K562 (cell line): ENCODE data around the gene SLAMF9.

ENCODE experiments used
- BCLAF1 ChIP-seq, 2 experiments: fragments of 450-650 bp in 1 of 2; IDR thresholded peaks; 2 replicates each; pipeline ENCODE4 v1.6.1; 2011 to 2017; ENCODE audit warnings: low read depth in 2 of 2, antibody characterized with exemption in 1 of 2, borderline replicate concordance in 1 of 2, low read length in 1 of 2, mild to moderate bottlenecking in 1 of 2, mixed read lengths in 1 of 2; ENCODE audit not compliant: control insufficient read depth in 1 of 2
- POLR2A ChIP-seq: fragments of 450-650 bp; conservative IDR thresholded peaks from 2 replicates; pipeline ENCODE4 v1.6.1; 2016
- TF ChIP-seq, protein P1 (sequence below): fragments of 450-650 bp; formaldehyde crosslinking; IDR thresholded peaks from 2 replicates; pipeline ENCODE4 v1.4.0; 2020; ENCODE audit warnings: mild to moderate bottlenecking, moderate library complexity

DNA sequence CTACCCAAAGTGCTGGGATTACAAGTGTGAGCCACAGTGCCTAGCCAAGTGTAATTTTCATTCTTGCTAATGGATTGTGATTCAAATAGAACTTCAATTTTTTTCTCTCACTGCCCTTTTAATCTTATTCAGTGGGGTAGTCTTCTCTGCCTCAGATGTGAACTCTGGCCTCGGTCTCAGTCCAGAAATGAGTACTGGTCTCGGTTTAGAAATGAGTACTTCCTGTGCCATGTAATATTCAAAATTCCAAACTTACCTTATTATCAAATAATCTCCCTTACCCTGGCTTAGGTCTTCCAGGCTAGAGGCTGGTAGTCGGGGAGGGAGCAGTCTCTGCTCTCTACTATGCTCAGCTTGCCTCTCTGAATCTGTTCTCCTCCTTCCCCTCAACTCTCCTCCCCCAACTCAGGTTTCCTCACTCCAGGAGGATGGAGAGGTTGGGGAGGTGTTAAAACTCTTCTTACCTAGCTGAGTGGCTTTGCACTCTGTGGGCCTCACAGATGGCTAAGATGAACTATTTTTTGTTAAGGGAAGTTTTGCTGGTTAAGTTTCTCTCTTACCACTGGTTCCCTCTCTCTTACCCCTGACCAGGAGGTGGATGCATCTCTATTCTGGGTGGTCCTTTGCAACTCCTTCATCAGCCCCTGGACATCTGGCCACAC lies 4.8 kb upstream of the SLAMF9 start:
- TF ChIP-seq, protein P1, sequence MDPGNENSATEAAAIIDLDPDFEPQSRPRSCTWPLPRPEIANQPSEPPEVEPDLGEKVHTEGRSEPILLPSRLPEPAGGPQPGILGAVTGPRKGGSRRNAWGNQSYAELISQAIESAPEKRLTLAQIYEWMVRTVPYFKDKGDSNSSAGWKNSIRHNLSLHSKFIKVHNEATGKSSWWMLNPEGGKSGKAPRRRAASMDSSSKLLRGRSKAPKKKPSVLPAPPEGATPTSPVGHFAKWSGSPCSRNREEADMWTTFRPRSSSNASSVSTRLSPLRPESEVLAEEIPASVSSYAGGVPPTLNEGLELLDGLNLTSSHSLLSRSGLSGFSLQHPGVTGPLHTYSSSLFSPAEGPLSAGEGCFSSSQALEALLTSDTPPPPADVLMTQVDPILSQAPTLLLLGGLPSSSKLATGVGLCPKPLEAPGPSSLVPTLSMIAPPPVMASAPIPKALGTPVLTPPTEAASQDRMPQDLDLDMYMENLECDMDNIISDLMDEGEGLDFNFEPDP (CRISPR knock-in tag): no peak
- no peak for TF ChIP-seq BCLAF1 (IDR thresholded peaks at IDR 0.05; ENCODE audit: borderline replicate concordance in 1 of 2, control insufficient read depth in 1 of 2, low read depth in 2 of 2, low read length in 1 of 2)
- TF ChIP-seq POLR2A: no peak
